GM11168 (cell line): ENCODE measurements around the gene ZNF200.
"Not testable (repeated sequence)": the region's sequence is repeated elsewhere in the genome, so short reads cannot be mapped to it uniquely, and the experiment has no call there.

Experiments
- in situ Hi-C: fragments of 300-500 bp; cut with MboI; formaldehyde crosslinking; loops from one replicate; pipeline ENCODE4 v1.12.0; 2022; ENCODE audit warnings: low sequenced_read_pairs; ENCODE audit not compliant: unreplicated experiment

ZNF200 gene, protein sequence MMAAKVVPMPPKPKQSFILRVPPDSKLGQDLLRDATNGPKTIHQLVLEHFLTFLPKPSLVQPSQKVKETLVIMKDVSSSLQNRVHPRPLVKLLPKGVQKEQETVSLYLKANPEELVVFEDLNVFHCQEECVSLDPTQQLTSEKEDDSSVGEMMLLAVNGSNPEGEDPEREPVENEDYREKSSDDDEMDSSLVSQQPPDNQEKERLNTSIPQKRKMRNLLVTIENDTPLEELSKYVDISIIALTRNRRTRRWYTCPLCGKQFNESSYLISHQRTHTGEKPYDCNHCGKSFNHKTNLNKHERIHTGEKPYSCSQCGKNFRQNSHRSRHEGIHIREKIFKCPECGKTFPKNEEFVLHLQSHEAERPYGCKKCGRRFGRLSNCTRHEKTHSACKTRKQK

DNA sequence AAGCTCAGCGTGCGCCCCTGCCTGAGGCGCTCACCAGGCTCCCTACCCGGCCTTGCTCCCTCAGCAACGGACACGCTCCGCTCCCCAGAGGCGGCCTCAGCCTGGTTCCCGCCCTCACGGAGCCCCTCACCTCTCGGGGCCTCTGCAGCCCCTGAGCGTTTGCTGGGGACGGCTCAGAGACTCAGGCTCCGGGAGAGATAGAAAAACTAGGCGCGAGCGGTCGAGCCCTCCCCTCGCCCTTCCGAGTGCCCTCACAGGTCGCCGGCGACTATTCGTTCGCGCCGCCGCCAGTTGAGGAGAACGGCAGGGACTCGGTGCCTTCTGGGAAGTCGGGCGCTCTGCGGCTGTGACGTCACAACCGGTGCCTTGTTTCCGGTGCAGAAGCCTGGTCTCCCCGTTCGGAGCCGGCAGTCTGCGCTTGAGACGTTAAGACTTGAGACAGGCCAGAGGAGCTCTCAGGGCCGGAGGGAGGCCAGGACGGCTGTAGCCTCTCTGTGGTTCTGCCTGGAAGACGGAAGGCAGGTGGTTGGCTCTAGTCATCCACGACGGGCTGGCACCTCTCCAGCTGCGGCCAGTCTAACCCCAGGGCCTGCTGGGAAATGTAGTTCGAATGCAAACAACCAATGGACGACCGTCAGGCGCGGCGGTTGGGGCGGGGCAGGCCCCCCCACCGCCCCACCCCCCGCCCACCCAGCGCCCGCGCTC, at the start of gene ZNF200:
ZNF200 (minus strand) TSS at position 302 of the 705 bp plus-strand sequence. CDS start 1,403 bp downstream, outside the sequence.
- in situ Hi-C loops = no loop called here

DNA sequence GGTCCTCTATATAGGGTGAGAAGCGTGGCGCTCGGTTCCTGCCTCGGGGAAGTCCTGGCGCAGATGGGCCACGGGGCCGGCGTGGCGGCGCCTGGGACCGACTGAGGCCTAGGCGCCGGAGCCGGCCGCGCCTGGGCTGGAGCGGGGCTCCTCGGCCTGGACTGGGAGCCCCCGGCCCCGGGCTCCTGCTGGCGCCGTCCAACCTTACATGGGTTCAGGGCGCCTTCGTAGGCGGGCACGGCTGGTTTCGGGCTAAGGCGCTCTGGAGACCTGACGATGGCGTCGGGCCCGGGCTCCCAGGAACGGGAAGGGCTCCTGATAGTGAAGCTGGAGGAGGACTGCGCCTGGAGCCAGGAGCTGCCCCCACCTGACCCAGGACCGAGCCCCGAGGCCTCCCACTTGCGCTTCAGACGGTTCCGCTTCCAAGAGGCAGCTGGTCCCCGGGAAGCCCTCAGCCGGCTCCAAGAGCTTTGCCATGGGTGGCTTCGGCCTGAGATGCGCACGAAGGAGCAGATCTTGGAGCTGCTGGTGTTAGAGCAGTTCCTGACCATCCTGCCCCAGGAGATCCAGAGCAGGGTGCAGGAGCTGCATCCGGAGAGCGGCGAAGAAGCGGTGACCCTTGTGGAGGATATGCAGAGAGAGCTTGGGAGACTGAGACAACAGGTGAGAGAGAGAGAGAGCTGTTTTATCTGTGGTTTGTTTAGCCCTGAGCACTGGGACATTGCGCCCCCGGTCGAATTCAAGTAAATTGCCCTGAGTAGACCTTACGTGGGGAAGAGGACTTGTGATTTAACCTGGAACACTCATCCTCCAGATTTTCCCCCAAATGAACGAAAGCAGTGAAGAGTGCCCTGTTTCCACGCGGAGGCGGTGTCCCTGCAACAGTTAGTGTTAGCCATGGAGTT, 48.8 kb upstream of the ZNF200 start:
- in situ Hi-C loops = no loop called here

DNA sequence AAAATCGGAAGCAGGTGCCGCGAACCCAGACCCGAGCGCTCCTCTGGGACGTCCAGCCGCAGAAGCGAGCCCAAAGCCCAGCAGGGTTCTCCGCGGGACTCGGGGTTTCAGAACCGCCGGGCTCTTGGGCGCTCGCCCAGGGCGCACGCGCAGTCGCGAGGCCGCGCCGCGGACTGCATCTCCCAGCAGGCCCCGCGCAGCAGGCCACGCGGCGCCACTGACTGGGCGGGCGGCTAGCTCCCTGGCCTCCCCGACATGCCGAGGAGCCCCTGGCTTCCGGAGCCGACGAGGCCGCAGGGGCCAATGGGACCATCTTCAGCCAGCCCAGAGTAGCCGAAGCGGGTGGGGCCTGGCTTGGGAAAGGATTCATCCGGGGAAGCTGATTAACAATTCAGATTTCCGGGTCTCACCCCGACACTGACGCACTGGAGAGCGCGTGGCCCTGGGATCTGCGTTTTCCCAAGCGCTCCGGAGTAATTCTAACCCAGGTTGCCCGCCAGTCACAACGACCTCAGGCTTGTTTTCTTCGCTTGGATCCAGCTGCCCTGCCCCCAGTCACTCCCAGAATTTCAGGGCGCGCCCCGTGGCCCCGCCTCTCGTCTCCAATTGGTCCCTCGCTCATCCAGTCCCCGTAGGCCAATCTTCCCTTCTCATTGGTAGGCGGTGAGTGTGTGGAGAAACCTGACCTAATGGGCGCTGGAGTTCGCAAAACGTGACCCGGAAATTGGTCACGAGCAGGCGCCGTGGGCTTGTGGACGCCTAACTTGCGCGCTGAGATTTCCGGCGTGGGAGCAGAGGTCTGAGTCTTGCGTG, 48.0 kb upstream of the ZNF200 start, which contains the start of gene ZNF263:
ZNF263 (plus strand) TSS at position 762 of the 813 bp plus-strand sequence. CDS start 328 bp downstream, outside the sequence.
- in situ Hi-C loops = no loop called here

DNA sequence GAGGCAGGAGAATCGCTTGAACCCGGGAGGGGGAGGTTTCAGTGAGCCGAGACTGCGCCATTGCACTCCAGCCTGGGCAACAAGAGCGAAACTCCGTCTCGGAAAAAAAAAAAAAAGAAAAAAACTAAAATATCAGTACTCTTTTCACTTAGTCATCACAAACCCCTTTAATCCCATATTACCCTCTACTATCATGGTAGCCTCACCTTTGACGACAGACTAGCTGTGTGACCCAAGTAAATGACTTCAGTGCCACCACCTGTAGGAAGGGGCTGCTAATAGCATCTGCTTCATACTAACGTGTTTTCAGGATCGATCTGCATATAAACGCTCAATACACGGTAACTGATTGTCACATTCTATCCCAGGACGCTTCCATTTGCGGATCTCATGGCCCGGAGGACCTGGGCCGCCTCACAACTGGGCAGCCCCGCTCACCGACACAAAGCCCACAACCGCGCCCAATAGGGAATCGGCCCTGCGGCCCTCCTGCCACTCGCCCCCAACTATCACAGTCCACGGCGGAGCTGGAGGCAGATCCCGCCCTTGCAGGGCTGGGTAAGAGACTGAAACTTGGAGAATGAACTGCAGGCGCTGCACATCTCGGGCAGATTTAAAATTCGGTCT, 47.3 kb upstream of the ZNF200 start:
- in situ Hi-C loops = no loop called here

DNA sequence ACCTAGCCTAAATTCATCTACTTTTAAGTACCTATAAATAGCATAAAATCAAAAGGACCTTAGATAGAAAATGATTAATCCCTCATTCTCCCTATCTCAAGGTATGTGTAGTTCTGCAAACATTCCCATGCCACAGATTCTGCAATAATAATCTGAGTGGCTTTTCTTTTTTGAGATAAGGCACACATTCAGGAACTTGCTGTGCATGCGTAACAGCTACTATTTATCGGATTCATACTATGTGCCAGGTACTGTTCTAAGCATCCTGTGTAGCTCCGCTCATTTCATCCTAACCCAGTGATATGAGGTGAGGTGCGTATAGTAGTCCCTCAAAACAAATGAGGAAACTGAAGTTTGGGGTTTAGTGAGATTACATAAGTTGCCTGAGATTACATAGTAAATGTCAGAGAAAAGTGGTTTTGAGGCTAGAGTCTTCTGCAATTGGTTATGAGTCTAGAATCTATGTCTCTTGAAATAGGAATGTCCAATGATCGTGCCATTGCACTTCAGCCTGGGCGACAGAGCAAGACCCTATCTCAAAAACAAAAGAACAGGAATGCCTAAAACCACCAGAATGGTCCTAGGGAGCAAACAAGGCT, 46.4 kb upstream of the ZNF200 start:
- in situ Hi-C loops = no loop called here

DNA sequence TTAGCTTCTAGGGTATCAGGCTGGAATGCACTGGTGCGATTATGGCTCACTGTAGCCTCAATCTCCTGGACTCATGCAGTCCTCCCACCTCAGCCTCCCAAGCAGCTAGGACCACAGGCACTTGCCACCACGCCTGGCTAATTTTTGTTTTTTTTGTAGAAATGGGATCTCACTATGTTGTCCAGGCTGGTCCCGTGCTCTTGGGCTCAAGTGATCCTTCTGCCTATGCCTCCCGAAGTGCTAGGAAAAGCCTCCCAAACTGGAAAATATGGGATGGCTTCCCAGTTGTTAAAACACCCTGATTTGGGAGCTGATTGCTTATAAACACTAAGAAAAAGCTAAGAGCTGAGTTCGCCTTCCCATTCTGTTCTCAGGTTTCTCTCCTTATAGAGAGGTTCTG, 41.7 kb upstream of the ZNF200 start:
- in situ Hi-C loops = no loop called here

DNA sequence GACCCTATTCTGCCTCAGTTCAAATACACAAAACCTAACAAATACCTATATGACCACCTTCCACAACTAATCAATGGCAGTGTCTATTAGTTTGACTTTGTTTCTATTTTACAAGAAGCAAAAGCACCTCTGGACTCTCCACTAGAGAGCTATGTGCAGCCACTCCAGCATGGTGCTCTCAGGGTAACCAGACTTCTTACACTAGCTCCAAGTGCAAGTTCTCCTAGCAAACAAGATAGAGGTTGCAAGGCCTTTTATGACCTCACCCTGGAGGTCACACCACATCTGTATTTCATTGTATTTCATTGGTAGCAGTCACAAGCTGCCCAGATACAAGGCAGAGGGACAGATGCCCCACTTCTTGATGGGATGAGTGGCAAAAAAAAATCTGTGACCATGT, 40.0 kb upstream of the ZNF200 start:
- in situ Hi-C loops = no loop called here

DNA sequence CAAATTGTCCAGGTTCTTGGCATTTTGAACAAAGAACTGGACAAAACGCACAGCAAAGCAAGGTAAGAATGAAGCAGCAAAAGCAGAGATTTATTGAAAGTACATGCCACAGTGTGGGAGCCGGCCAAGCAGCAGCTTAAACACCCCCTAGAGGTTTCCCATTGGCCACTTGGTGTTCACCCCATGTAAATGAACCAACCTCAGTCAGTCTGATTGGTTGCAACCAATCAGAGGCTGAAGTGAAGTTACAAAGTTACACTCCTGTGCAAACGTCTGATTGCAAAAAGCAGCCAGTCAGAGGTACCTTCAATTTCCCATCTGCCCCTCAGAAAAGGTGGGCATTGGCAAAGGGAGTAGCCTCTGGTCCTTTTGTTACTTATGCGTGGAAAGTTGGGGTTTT, 39.5 kb upstream of the ZNF200 start:
- in situ Hi-C loops = no loop called here

DNA sequence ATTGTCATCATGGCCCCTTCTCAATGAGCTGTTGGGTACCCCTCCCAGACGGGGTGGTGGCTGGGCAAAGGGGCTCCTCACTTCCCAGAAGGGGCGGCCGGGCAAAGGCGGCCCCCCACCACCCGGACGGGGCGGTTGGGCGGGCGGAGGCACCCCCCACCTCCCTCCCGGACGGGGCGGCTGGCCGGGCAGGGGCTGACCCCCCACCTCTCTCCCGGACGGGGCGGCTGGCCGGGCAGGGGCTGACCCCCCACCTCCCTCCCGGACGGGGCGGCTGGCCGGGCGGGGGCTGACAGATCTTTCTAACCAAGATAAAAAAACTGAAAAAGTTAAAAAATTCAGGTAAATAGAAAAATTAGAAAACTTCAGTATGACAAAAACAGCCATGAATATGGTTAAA, 36.3 kb upstream of the ZNF200 start:
- in situ Hi-C loops = not testable (repeated sequence)

DNA sequence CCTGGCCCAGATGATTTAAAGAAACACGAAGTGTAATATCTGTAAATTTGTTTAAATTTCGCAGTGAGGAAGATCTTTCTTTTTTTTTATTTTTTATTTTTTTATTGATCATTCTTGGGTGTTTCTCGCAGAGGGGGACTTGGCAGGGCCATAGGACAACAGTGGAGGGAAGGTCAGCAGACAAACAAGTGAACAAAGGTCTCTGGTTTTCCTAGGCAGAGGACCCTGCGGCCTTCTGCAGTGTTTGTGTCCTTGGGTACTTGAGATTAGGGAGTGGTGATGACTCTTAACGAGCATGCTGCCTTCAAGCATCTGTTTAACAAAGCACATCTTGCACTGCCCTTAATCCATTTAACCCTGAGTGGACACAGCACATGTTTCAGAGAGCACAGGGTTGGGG, 35.8 kb upstream of the ZNF200 start:
- in situ Hi-C loops = not testable (repeated sequence)

DNA sequence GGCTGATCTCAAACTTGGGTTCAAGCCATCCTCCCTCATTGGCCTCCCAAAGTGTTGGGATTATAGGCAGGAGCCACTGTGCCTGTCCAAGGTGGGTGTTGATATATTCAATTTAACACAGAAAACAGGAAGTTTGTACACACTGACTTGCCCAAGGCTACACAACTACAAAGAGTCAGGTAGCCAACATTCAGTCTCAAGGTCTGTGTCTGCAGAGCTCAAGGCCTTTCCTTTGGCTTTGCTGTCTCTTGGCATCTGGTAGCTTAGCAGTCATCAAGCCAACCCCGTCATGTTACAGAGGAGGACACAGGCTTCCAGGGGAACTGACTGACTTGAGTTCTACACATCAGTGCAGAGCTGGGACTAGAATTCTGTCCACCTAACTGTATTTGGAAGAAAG, 33.3 kb upstream of the ZNF200 start:
- in situ Hi-C loops = no loop called here

DNA sequence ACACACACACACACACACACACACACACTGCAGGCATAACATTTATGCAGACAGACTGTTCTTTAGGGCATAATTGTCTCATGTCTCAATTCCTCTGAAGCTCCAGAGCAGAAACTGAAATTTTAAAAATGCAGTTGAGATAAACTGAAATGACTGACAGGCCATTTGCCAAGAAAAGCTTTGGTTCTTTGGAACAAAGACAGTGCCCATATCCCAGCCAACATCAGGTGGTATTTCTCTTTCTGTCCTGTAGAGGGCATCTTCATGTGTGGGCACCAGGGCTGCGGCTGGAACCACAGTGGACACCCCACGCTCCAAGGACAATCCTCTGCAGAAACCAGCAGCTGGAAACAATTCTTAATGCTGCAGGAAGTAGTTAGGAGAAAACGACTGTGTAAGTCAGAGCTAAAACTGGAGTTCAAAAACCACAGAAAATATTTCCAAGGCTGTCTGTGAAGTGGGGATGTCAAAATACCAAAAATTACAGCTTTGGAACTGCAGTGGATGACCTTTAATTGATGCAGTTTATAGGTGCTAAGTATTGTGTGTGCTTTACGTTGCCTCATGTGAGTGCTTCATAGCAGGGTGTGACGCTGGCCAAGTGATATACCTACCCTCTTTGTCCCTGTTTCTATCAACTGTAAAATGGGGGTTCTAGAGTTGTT, 32.0 kb upstream of the ZNF200 start:
- in situ Hi-C loops = no loop called here

DNA sequence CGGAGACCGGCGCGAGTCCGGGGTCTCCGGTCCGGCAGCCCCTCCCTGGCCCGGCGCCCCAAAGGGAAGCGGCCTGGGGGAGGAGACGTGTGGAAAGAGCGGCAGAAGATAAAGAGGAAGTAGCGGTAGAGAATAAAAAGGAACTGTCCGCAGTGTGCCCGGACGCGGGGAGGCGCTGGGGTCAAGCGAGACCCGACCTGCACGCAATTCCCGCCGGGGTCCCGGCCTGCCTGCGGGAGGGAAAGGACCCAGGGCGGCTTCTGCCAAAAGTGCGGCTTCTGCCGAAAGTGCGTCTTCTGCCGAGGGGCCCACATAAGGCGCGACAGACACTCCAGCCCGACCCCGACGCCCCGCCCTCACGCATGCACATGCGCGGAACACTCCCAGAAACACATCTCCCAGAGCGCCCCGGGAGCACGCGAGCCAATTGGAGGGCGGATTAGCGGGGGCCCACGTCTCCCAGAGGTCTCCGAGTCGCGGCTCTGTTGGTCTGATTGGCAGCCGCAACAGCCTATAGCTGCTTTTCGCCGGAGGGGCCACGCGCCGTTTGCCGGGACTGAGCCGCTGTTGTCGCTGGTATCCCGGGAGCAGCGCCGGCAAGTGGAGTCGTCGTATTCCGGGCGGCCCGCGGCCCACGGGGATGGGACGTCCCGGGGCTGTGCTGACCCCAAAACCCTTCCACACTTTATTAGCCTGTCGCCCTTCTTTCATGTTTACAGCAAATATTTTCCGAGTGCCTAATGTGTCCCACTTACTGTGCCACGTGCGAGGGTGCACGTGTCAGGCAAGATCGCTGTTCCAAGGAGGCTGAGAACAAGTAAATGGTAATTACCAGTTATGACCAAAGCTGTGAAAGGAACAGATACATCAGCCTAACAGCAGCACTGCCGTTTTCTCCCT, 29.4 kb upstream of the ZNF200 start:
- in situ Hi-C loops = no loop called here

DNA sequence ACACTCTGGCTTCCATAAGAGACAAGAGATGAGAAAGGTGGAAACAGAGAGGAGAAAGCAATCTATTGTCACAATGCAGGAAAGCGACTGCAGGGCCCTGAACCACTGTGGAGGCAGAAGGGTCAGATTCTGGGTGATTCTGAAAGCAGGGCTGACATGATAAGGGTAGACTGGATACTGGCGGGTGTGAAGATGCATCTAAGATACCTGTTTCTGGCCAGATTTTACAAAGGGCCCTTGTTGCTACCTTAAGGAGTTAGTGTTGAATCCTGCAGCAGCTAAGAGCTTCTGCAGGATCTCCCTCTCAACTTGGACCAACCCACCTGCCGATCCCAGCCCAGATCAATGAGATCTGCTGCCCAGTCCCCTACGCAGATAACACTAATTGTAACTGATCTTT, 27.6 kb upstream of the ZNF200 start:
- in situ Hi-C loops = no loop called here

DNA sequence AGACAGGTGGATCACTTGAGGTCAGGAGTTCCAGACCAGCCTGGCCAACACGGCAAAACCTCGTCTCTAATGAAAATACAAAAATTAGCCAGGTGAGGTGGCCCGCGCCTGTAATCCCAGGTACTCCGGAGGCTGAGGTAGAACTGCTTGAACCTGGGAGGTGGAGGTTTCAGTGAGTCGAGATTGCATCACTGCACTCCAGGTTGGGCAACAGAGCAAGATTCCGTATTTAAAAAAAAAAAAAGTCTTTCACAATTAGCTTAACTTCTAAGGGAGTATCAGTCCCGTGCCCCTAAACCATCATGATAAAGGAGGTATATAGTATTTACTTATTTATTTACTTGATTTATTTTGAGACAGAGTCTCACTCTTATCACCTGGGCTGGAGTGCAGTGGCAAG, 24.9 kb upstream of the ZNF200 start:
- in situ Hi-C loops = no loop called here

DNA sequence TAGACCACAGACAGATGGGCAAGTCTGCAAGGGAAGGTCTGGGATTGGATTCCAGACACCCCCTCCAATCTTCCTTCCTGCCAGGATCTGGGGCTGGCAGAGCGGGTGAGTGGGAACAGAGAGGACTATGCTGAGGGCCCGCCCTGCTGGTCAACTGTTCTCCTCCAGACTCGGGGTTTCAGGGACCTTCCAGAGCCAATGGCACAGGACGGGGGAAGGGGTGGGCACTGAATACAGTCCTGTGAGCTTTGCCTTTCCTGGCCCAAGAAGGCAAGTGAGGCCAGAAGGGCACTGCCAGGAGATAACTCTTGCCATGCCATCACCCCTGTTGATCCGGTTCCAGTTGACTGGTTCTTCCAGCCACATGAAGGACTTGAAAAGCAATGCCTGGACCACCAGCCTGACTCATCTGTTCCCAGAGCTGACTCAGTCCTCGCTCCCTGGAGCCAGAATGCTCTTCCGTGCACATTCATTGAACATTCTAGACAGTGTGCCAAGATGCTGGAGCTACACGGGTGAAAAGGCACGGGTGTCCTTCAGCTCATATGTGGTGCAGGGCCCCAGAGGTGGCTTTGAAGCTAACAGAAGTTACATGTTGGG, 22.0 kb upstream of the ZNF200 start:
- in situ Hi-C loops = no loop called here
